HUES48 (cell line): ENCODE data around the gene EGLN3.

ENCODE experiments used
- H3K27ac ChIP-seq: one replicate; pipeline ENCODE4 v1.7.0; 2013; ENCODE audit warnings: low read depth, low read length, inconsistent platforms
- H3K27me3 ChIP-seq: 2 replicates; pipeline ENCODE4 v1.6.1; 2013; ENCODE audit warnings: mild to moderate bottlenecking, low read length; ENCODE audit not compliant: control insufficient read depth, insufficient read depth
- H3K36me3 ChIP-seq: 2 replicates; pipeline ENCODE4 v1.6.1; 2013; ENCODE audit warnings: low read length; ENCODE audit not compliant: control insufficient read depth, insufficient read depth
- H3K4me1 ChIP-seq: 2 replicates; pipeline ENCODE4 v1.6.1; 2013; ENCODE audit warnings: mild to moderate bottlenecking, low read length; ENCODE audit not compliant: control insufficient read depth, insufficient read depth
- H3K4me3 ChIP-seq: 2 replicates; pipeline ENCODE4 v1.5.1; 2013; ENCODE audit warnings: mild to moderate bottlenecking, low read depth, low read length
- H3K9ac ChIP-seq: 2 replicates; pipeline ENCODE4 v1.6.1; 2013; ENCODE audit warnings: mild to moderate bottlenecking, low read depth, low read length, moderate library complexity
- H3K9me3 ChIP-seq: 2 replicates; pipeline ENCODE4 v1.6.1; 2013; ENCODE audit warnings: low read length; ENCODE audit not compliant: control insufficient read depth, insufficient read depth

Gene EGLN3

DNA sequence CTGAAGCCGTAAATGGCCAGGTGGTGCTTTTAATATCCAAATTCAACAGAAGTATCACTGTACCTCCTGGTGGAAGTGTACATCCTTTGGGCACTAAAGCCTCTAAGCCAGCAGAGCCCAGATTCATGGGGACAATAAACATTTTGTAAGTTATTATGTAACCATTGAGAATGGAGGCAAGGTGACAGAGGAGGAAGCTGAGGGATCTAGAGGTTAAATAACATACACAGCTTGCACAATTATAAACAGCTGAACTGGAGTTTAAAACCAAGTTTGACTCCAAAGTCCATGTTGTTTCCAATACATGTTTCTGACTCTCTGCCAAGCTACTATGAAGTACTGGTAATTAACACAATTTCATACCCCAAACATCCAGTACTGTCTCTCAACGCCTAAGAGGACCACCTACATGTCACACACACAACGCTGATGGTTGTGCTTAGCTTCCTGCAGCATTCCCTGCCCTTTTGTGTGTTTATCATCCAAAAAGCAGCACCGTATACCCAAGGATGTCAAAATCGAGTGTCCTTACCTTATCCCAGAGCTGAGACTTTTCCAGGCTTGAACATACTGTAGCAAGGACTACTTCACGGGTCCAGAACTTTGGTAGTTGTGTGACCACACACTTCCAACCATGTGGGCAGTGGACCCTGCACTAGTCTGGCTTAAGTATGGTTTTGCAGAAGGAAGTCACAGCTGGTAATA, 41.3 kb downstream of the EGLN3 start:
- Histone ChIP-seq H3K9ac (no peak overlapping the region), H3K27ac (no peak overlapping the region), H3K27me3 (no peaks in the 10 kb centered on the region), H3K36me3 (no peaks in the 10 kb centered on the region), H3K4me1 (0 out of 2 replicates have a peak, but pooled peaks cover 2% of the 10 kb centered on the region), H3K4me3 (no peak overlapping the region), H3K9me3 (no peaks in the 10 kb centered on the region)

DNA sequence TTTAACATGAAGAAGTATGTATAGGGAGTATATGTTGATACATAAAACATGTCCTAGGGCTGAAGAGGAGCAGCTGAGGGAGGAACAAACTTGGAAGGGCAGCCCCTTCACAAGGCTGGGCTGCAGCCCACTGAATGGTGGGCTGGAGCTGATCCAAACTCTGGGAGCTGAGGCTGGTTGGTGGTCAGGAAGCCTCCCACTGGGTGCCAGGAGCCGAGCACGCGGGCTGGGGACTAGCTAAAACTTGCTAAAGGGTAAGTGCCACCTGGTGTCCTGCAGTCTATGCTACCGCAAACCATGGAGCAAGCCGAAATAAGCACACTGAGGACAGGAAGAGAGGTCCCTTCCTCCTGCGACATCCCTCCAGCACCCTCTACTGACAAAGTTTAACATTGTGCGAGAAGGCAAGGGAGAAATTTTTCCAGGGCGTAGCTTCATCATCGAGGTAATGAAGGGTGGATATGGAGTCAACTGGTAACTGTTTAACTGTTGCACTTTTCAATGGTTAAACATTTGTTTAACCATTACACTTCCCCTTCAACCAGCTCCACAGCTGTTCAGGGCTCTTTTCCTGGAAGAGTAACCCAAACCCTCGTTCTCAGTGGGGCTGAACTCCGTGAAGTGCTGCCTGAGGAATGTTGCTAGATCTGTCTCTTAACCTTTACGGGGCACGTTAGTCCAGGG, 42.2 kb downstream of the EGLN3 start:
- no peak overlapping the region for H3K4me3 ChIP-seq
- H3K9me3 ChIP-seq, result no peaks in the 10 kb centered on the region
- no peaks in the 10 kb centered on the region for H3K36me3 ChIP-seq
- no peak overlapping the region for H3K27ac ChIP-seq
- H3K27me3 ChIP-seq, result no peaks in the 10 kb centered on the region
- H3K4me1 ChIP-seq, result 0 out of 2 replicates have a peak, but pooled peaks cover 2% of the 10 kb centered on the region
- no peak overlapping the region for H3K9ac ChIP-seq

- no peak overlapping the region for H3K4me3 ChIP-seq
- H3K36me3 ChIP-seq, result no peaks in the 10 kb centered on the region
- no peak overlapping the region for H3K9ac ChIP-seq
- H3K27ac ChIP-seq, result no peak overlapping the region
- no peaks in the 10 kb centered on the region for H3K9me3 ChIP-seq
- 0 out of 2 replicates have a peak, but pooled peaks cover 2% of the 10 kb centered on the region for H3K4me1 ChIP-seq
- no peaks in the 10 kb centered on the region for H3K27me3 ChIP-seq
Measured at GRCh38 chr14:33906968-33907367, 43.9 kb downstream of the EGLN3 start.

GRCh38 chr14:33904609-33905008, 46.3 kb downstream of the EGLN3 start:
- no peaks in the 10 kb centered on the region for H3K36me3 ChIP-seq
- no peaks in the 10 kb centered on the region for H3K9me3 ChIP-seq
- H3K27ac ChIP-seq, result no peak overlapping the region
- no peaks in the 10 kb centered on the region for H3K4me1 ChIP-seq
- H3K4me3 ChIP-seq, result no peak overlapping the region
- no peak overlapping the region for H3K9ac ChIP-seq
- H3K27me3 ChIP-seq, result no peaks in the 10 kb centered on the region

GRCh38 chr14:33903369-33903768, 47.5 kb downstream of the EGLN3 start:
- H3K9ac ChIP-seq, result no peak overlapping the region
- no peaks in the 10 kb centered on the region for H3K4me1 ChIP-seq
- H3K27me3 ChIP-seq, result no peaks in the 10 kb centered on the region
- no peak overlapping the region for H3K27ac ChIP-seq
- H3K36me3 ChIP-seq, result no peaks in the 10 kb centered on the region
- H3K4me3 ChIP-seq, result no peak overlapping the region
- H3K9me3 ChIP-seq, result no peaks in the 10 kb centered on the region

DNA sequence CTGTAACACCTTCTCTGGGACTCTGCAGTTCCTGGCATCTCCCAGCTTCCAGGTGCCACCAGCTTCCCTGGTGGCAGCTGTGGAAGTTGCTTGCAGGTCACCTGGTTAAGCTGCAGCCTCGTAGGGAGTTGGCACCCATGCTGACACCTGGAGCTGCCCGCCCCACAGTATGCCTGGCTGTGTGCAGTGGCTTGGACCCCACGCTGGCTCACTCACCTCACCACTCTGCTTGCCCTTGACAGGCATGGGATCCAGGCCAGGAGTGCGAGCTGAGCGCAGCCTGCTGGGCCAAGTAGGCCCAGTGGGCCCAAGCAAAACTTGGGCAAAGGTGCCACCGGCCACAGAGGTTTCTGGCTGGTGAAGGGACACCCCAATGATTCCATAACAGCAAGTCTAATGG, 48.5 kb downstream of the EGLN3 start:
- no peak overlapping the region for H3K9ac ChIP-seq
- H3K4me1 ChIP-seq, result no peaks in the 10 kb centered on the region

GRCh38 chr14:33901426-33902155, 49.3 kb downstream of the EGLN3 start:
- Histone ChIP-seq H3K4me3 (no peak overlapping the region), H3K9me3 (no peaks in the 10 kb centered on the region), H3K9ac (no peak overlapping the region), H3K27ac (no peak overlapping the region), H3K4me1 (no peaks in the 10 kb centered on the region), H3K36me3 (no peaks in the 10 kb centered on the region), H3K27me3 (no peaks in the 10 kb centered on the region)

More for the DNA sequence above, 48.5 kb downstream of the EGLN3 start:
- Histone ChIP-seq H3K27ac (no peak overlapping the region), H3K36me3 (no peaks in the 10 kb centered on the region), H3K9me3 (no peaks in the 10 kb centered on the region), H3K27me3 (no peaks in the 10 kb centered on the region), H3K4me3 (no peak overlapping the region)

GRCh38 chr14:33900706-33901105, 50.2 kb downstream of the EGLN3 start:
- Histone ChIP-seq H3K9me3 (no peaks in the 10 kb centered on the region), H3K4me1 (no peaks in the 10 kb centered on the region), H3K9ac (no peak overlapping the region), H3K27me3 (no peaks in the 10 kb centered on the region), H3K4me3 (no peak overlapping the region), H3K36me3 (no peaks in the 10 kb centered on the region), H3K27ac (no peak overlapping the region)

DNA sequence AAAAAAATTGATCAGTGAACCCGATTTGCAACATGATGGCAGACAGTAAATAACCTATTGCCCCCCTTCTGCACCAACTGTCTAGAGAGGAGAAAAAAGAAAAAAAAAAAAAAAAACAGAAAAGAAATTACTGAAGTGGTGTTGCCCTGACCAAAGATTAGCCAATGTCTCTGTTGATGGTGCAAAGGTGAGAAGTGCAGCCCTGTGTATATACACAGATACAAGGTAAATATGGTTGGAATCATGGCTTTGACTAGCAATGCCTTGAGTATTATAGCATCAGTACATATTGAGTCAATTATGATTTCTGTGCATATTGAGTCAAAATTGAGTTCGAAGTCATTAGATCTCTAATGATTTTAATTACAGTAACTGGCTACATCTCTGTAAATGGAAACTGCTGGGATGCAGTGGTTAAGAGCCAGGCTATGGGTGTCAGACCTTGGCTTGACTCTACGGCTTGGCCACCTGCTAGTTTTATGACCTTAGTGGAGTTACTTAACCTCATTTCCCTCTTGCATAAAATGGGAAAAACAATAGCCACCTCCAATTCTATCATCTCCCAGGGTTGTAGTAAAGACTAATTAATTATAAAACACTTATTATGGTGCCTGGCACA, 51.0 kb downstream of the EGLN3 start:
- Histone ChIP-seq H3K27ac (no peak overlapping the region), H3K9ac (no peak overlapping the region), H3K9me3 (no peaks in the 10 kb centered on the region), H3K36me3 (no peaks in the 10 kb centered on the region), H3K4me1 (no peaks in the 10 kb centered on the region), H3K27me3 (no peaks in the 10 kb centered on the region), H3K4me3 (no peak overlapping the region)

GRCh38 chr14:33897878-33898535, 52.9 kb downstream of the EGLN3 start:
- H3K4me1 ChIP-seq, result no peaks in the 10 kb centered on the region
- no peaks in the 10 kb centered on the region for H3K9me3 ChIP-seq
- no peaks in the 10 kb centered on the region for H3K27me3 ChIP-seq
- H3K9ac ChIP-seq, result no peak overlapping the region
- no peak overlapping the region for H3K27ac ChIP-seq
- no peak overlapping the region for H3K4me3 ChIP-seq
- no peaks in the 10 kb centered on the region for H3K36me3 ChIP-seq
